H9 (cell line): ENCODE measurements around the gene IL9. TPM values are rescaled to one million over a fixed set of nuclear protein-coding genes. Genes with fewer than 3 reads are reported as not detected.

Experiments used
- DNase-seq: peaks from one replicate; pipeline ENCODE4 v3.0.0-alpha.2; 2017
- H2AFZ ChIP-seq: one replicate; pipeline ENCODE4 v1.6.1; 2013; ENCODE audit warnings: mild to moderate bottlenecking, low read length, control low read depth, moderate library complexity
- H2AK5ac ChIP-seq: 2 replicates; pipeline ENCODE4 v1.6.1; 2013; ENCODE audit warnings: low read length, control low read depth, mixed read lengths; ENCODE audit not compliant: insufficient read length
- H2BK120ac ChIP-seq: one replicate; pipeline ENCODE4 v1.6.1; 2013; ENCODE audit warnings: low read depth, mild to moderate bottlenecking, low read length, control low read depth, inconsistent platforms; ENCODE audit not compliant: poor library complexity, severe bottlenecking
- H2BK12ac ChIP-seq: 2 replicates; pipeline ENCODE4 v1.6.1; 2013; ENCODE audit warnings: low read length, control low read depth, mixed read lengths, low read depth; ENCODE audit not compliant: insufficient read length
- H2BK15ac ChIP-seq: 2 replicates; pipeline ENCODE4 v1.6.1; 2013; ENCODE audit warnings: low read depth, low read length, control low read depth
- H2BK20ac ChIP-seq: one replicate; pipeline ENCODE4 v1.6.1; 2013; ENCODE audit warnings: low read depth, mild to moderate bottlenecking, low read length, control low read depth, inconsistent platforms; ENCODE audit not compliant: poor library complexity, severe bottlenecking
- H2BK5ac ChIP-seq: 2 replicates; pipeline ENCODE4 v1.6.1; 2013; ENCODE audit warnings: low read length, control low read depth, mixed read lengths; ENCODE audit not compliant: insufficient read length
- H3K14ac ChIP-seq: 2 replicates; pipeline ENCODE4 v1.6.1; 2013; ENCODE audit warnings: low read length, control low read depth; ENCODE audit not compliant: insufficient read depth
- H3K18ac ChIP-seq: 2 replicates; pipeline ENCODE4 v1.6.1; 2013; ENCODE audit warnings: low read depth, mild to moderate bottlenecking, mixed read lengths, low read length, control low read depth; ENCODE audit not compliant: insufficient read length
- H3K23ac ChIP-seq: 2 replicates; pipeline ENCODE4 v1.6.1; 2013; ENCODE audit warnings: low read length, control low read depth, mixed read lengths, low read depth; ENCODE audit not compliant: insufficient read length
- H3K23me2 ChIP-seq: 2 replicates; pipeline ENCODE4 v1.6.1; 2013; ENCODE audit warnings: low read depth, mild to moderate bottlenecking, mixed read lengths, low read length, control low read depth; ENCODE audit not compliant: insufficient read length, poor library complexity, severe bottlenecking
- H3K27ac ChIP-seq: 2 replicates; pipeline ENCODE4 v1.5.1; 2013; ENCODE audit warnings: low read length, control low read depth, mixed read lengths, low read depth; ENCODE audit not compliant: insufficient read length
- H3K27me3 ChIP-seq: 2 replicates; pipeline ENCODE4 v1.6.1; 2013; ENCODE audit warnings: low read length, control low read depth, inconsistent platforms; ENCODE audit not compliant: insufficient read depth
- H3K4ac ChIP-seq: 2 replicates; pipeline ENCODE4 v1.6.1; 2013; ENCODE audit warnings: low read depth, mild to moderate bottlenecking, control low read depth, inconsistent platforms, low read length, moderate library complexity
- H3K4me1 ChIP-seq: 2 replicates; pipeline ENCODE4 v1.6.1; 2013; ENCODE audit warnings: low read length, control low read depth, inconsistent platforms; ENCODE audit not compliant: insufficient read depth
- H3K4me2 ChIP-seq: 2 replicates; pipeline ENCODE4 v1.6.1; 2013; ENCODE audit warnings: low read length, control low read depth, mixed read lengths; ENCODE audit not compliant: insufficient read length, insufficient read depth
- H3K56ac ChIP-seq: 2 replicates; pipeline ENCODE4 v1.6.1; 2013; ENCODE audit warnings: low read depth, mild to moderate bottlenecking, mixed read lengths, low read length, control low read depth; ENCODE audit not compliant: insufficient read length
- H3K79me1 ChIP-seq: 2 replicates; pipeline ENCODE4 v1.6.1; 2013; ENCODE audit warnings: low read depth, mild to moderate bottlenecking, moderate library complexity, low read length, control low read depth, inconsistent platforms; ENCODE audit not compliant: insufficient read depth, poor library complexity, severe bottlenecking
- H3K79me2 ChIP-seq: 2 replicates; pipeline ENCODE4 v1.6.1; 2013; ENCODE audit warnings: low read length, control low read depth, inconsistent platforms; ENCODE audit not compliant: insufficient read depth
- H3K9ac ChIP-seq: 2 replicates; pipeline ENCODE4 v1.6.1; 2013; ENCODE audit warnings: low read length, control low read depth, mixed read lengths; ENCODE audit not compliant: insufficient read length; ENCODE audit errors: extremely low read depth
- H3K9me3 ChIP-seq: one replicate; pipeline ENCODE4 v1.6.1; 2013; ENCODE audit warnings: low read depth, low read length, inconsistent platforms; ENCODE audit not compliant: control insufficient read depth
- H3T11ph ChIP-seq: one replicate; pipeline ENCODE4 v1.6.1; 2013; ENCODE audit warnings: mild to moderate bottlenecking, low read length, control low read depth, inconsistent platforms
- H4K20me1 ChIP-seq: one replicate; pipeline ENCODE4 v1.6.1; 2013; ENCODE audit not compliant: control insufficient read depth, insufficient read length, insufficient read depth
- H4K5ac ChIP-seq: 2 replicates; pipeline ENCODE4 v1.6.1; 2013; ENCODE audit warnings: low read depth, mild to moderate bottlenecking, mixed read lengths, low read length, control low read depth; ENCODE audit not compliant: insufficient read length
- H4K8ac ChIP-seq: replicated peaks from 2 replicates; pipeline ENCODE4 v1.6.1; 2013; ENCODE audit warnings: low read length, control low read depth, mixed read lengths, low read depth; ENCODE audit not compliant: insufficient read length
- H4K91ac ChIP-seq: 2 replicates; pipeline ENCODE4 v1.6.1; 2013; ENCODE audit warnings: low read depth, mild to moderate bottlenecking, moderate library complexity, mixed read lengths, low read length, control low read depth; ENCODE audit not compliant: insufficient read length
- H3K27ac Mint-ChIP-seq, 3 experiments: 2 replicates in 2 of 3; 3 replicates in 1 of 3; pipeline ENCODE4 v1.8.0; 2020 to 2021; ENCODE audit warnings: mixed read lengths in 3 of 3, mild to moderate bottlenecking in 1 of 3, moderate library complexity in 1 of 3
- H3K27me3 Mint-ChIP-seq: 2 replicates; pipeline ENCODE4 v1.8.0; 2021; ENCODE audit warnings: low read depth, mild to moderate bottlenecking, moderate library complexity, mixed read lengths
- H3K36me3 Mint-ChIP-seq, 3 experiments: 2 replicates in 2 of 3; 3 replicates in 1 of 3; pipeline ENCODE4 v1.8.0; 2020 to 2021; ENCODE audit warnings: low read depth in 3 of 3, mixed read lengths in 3 of 3; ENCODE audit not compliant: insufficient read depth in 1 of 3
- H3K4me1 Mint-ChIP-seq, 2 experiments: 2 replicates each; pipeline ENCODE4 v1.8.0; 2020; ENCODE audit warnings: mixed read lengths in 2 of 2
- H3K4me3 Mint-ChIP-seq, 2 experiments: 2 replicates in 1 of 2; 3 replicates in 1 of 2; pipeline ENCODE4 v1.8.0; 2020 to 2021; ENCODE audit warnings: mild to moderate bottlenecking in 2 of 2, mixed read lengths in 2 of 2, moderate library complexity in 1 of 2
- H3K9me3 Mint-ChIP-seq, 2 experiments: 2 replicates in 1 of 2; 3 replicates in 1 of 2; pipeline ENCODE4 v1.8.0; 2020; ENCODE audit warnings: mild to moderate bottlenecking in 2 of 2, mixed read lengths in 2 of 2, moderate library complexity in 1 of 2
- WGBS: extraction: QIAGEN DNeasy Blood & Tissue Kit; methylation state at CpG from one replicate; pipeline ENCODE4 v1.1.7; 2013; ENCODE audit warnings: missing lambda C conversion rate, low lambda C conversion rate, mixed read lengths; ENCODE audit not compliant: insufficient read length; ENCODE audit errors: extremely low coverage; 5-methylcytosine and 5-hydroxymethylcytosine counted together
- total RNA-seq: library from RNA; stranded (reverse); gene quantifications from 2 replicates; pipeline ENCODE4 v1.2.1, GENCODE V29; 2021
- TF ChIP-seq, protein P1 (sequence below): fragments of 200-600 bp; sonication (generic); conservative IDR thresholded peaks from 3 replicates; pipeline ENCODE4 v1.8.0; 2021; ENCODE audit warnings: antibody characterized with exemption, mild to moderate bottlenecking

Gene IL9
- total RNA-seq, 1 experiment from 2014 or later = not detected

DNA sequence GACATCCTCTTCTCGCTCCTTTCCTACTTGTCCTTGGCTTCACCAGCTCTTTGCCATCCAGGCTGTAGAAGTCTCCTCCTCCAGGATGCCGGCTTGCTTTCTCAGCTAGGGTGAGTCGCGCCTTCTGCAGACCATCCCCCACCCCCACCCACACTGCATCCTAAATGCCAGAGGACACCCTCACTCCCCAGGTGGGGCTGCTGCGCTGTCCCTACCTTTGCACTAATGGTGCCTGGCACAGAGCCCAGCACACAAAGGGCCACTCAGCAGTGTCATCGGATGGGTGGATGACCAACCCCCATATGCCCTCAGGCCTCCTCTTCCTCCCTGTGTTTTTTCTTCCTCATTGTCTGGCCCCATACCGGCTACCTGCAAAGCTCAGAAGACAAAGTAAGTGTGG, 14.8 kb downstream of the IL9 start:
- no peaks in the 10 kb centered on the region for H4K20me1 ChIP-seq
- Mint-ChIP-seq H3K9me3 (no peaks in the 10 kb centered on the region), H3K4me3 (no peak overlapping the region; a peak in 1 of 5 replicates), H3K36me3 (no peaks in the 10 kb centered on the region), H3K4me1 (peaks cover 17 to 23% of the 10 kb centered on the region in 2 experiments), H3K27me3 (peaks cover 27% of the 10 kb centered on the region), H3K27ac (no peak overlapping the region; a peak in 1 of 7 replicates)
- H3K27ac ChIP-seq = no peak overlapping the region
- H2BK12ac ChIP-seq = no peak overlapping the region
- H3K79me1 ChIP-seq = no peaks in the 10 kb centered on the region
- H3K18ac ChIP-seq = no peak overlapping the region
- no CpG with 5 or more reads among the region's 7 CpGs for WGBS
- H3K9ac ChIP-seq = no peak overlapping the region
- TF ChIP-seq, protein P1, sequence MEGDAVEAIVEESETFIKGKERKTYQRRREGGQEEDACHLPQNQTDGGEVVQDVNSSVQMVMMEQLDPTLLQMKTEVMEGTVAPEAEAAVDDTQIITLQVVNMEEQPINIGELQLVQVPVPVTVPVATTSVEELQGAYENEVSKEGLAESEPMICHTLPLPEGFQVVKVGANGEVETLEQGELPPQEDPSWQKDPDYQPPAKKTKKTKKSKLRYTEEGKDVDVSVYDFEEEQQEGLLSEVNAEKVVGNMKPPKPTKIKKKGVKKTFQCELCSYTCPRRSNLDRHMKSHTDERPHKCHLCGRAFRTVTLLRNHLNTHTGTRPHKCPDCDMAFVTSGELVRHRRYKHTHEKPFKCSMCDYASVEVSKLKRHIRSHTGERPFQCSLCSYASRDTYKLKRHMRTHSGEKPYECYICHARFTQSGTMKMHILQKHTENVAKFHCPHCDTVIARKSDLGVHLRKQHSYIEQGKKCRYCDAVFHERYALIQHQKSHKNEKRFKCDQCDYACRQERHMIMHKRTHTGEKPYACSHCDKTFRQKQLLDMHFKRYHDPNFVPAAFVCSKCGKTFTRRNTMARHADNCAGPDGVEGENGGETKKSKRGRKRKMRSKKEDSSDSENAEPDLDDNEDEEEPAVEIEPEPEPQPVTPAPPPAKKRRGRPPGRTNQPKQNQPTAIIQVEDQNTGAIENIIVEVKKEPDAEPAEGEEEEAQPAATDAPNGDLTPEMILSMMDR = no peak
- no peak overlapping the region for H2AFZ ChIP-seq
- no peak overlapping the region for H3K4ac ChIP-seq
- H2BK120ac ChIP-seq = no peak overlapping the region
- no peak overlapping the region for H4K91ac ChIP-seq
- no peak overlapping the region for H2BK15ac ChIP-seq
- no peak overlapping the region for H3K23ac ChIP-seq
- no peak overlapping the region for H3K14ac ChIP-seq
- no peak overlapping the region for H3T11ph ChIP-seq
- H3K9me3 ChIP-seq = no peaks in the 10 kb centered on the region
- no peak overlapping the region for H2BK20ac ChIP-seq
- H2AK5ac ChIP-seq = no peak overlapping the region
- no peaks in the 10 kb centered on the region; the same call in 1 of the 2 replicates for H3K4me1 ChIP-seq
- H4K8ac ChIP-seq = no peak overlapping the region
- H3K27me3 ChIP-seq = no peaks in the 10 kb centered on the region
- H4K5ac ChIP-seq = no peak overlapping the region
- H3K23me2 ChIP-seq = no peaks in the 10 kb centered on the region
- H3K4me2 ChIP-seq = no peak overlapping the region
- DNase-seq = no peak
- H3K56ac ChIP-seq = no peak overlapping the region
- H2BK5ac ChIP-seq = no peak overlapping the region
- no peaks in the 10 kb centered on the region for H3K79me2 ChIP-seq
